IPS-15b (cell line): ENCODE results near the gene DUSP9.

Experiments used
- H3K27me3 ChIP-seq: one replicate; pipeline ENCODE4 v1.6.1; 2013; ENCODE audit warnings: low read length; ENCODE audit not compliant: control insufficient read depth, insufficient read depth
- H3K36me3 ChIP-seq: one replicate; pipeline ENCODE4 v1.6.1; 2013; ENCODE audit warnings: low read length; ENCODE audit not compliant: control insufficient read depth, insufficient read depth
- H3K4me1 ChIP-seq: one replicate; pipeline ENCODE4 v1.6.1; 2013; ENCODE audit warnings: mild to moderate bottlenecking, low read length; ENCODE audit not compliant: control insufficient read depth, insufficient read depth
- H3K4me3 ChIP-seq: one replicate; pipeline ENCODE4 v1.5.1; 2013; ENCODE audit warnings: low read depth, low read length
- H3K9ac ChIP-seq: one replicate; pipeline ENCODE4 v1.6.1; 2013; ENCODE audit warnings: low read depth, mild to moderate bottlenecking, low read length
- H3K9me3 ChIP-seq: one replicate; pipeline ENCODE4 v1.6.1; 2013; ENCODE audit warnings: mild to moderate bottlenecking, low read length; ENCODE audit not compliant: control insufficient read depth, insufficient read depth

DUSP9 gene

GRCh38 chrX:153665726-153666306 is 18.8 kb downstream of the DUSP9 start:
- Histone ChIP-seq H3K36me3 (no peaks in the 10 kb centered on the region), H3K4me1 (no peaks in the 10 kb centered on the region), H3K4me3 (no peak overlapping the region), H3K27me3 (peaks cover 6% of the 10 kb centered on the region), H3K9me3 (no peaks in the 10 kb centered on the region), H3K9ac (no peak overlapping the region)

- Histone ChIP-seq H3K4me1 (no peaks in the 10 kb centered on the region), H3K9ac (peak overlapping the region; percentile 54), H3K27me3 (peaks cover 2% of the 10 kb centered on the region), H3K9me3 (no peaks in the 10 kb centered on the region), H3K36me3 (no peaks in the 10 kb centered on the region), H3K4me3 (peak overlapping the region; percentile 49)
Observed at GRCh38 chrX:153667281-153667955, 20.4 kb downstream of the DUSP9 start.

DNA sequence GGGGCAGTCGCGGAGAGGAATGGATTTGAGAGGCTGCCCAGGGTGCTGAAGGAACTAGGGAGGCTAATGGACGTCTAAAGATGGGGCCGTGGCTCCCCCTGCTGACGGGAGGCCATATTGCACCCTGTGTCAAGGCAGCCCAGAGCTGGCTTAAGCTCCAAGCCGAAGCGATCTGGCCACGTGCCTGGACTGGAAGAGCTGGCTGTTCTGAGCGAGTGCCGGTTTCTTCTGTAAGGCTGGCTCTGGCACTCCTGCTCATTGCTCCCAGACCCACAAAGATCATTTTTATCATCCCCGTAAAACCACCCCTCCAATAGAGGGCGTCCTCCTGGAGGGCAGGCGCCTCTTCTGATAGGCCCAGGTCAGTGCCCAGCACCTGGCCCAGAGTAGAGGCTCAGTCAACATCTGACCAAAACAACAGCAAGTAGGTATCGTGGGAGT is 21.0 kb downstream of the DUSP9 start:
- peaks cover 2% of the 10 kb centered on the region for H3K27me3 ChIP-seq

DNA sequence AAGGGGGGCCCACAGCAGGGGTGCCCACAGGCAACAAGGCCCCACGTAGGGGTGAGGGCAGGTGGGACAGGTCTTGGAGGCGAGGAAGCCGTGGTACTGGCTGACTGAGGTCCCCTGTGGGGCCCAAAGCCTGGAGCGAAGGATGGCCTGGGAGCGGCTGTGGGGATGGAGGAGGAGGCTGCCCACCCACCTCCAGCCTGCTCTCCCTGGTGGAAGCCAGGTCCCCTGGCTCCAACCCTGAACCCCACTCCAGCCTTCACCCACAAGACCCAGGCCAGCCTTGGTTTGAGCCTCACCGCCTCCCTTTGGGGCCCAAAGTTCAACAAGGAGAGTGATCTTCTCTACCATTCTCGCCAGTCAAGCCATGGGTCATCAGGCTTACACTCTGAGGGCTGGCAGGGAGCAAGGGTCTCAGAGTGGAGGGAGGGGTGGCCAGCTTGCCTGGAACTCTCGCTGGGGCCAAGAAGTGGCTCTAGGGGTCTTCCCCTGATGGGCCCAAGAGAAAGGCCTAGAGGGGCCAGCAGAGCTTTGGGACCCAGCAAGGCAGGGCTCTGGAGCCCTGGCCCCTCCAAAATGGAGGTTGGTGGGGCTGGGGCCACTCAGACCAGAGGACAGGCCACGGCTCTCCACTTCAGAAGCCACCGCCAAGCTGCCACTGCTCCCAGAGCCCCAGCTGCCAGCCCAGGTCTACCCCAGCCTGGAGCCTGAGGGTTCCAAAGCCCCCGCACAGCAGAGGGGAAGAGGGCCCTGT is 21.6 kb downstream of the DUSP9 start:
- Histone ChIP-seq H3K9me3 (no peaks in the 10 kb centered on the region), H3K4me1 (no peaks in the 10 kb centered on the region), H3K27me3 (peaks cover 2% of the 10 kb centered on the region), H3K36me3 (no peaks in the 10 kb centered on the region), H3K9ac (no peak overlapping the region), H3K4me3 (no peak overlapping the region)

More for the DNA sequence above, 21.0 kb downstream of the DUSP9 start:
- Histone ChIP-seq H3K9ac (peak overlapping the region; percentile 54), H3K4me1 (no peaks in the 10 kb centered on the region), H3K36me3 (no peaks in the 10 kb centered on the region), H3K9me3 (no peaks in the 10 kb centered on the region), H3K4me3 (peak overlapping the region; percentile 49)

- no peak overlapping the region for H3K4me3 ChIP-seq
- no peak overlapping the region for H3K9ac ChIP-seq
- peaks cover 2% of the 10 kb centered on the region for H3K27me3 ChIP-seq
- no peaks in the 10 kb centered on the region for H3K4me1 ChIP-seq
- H3K9me3 ChIP-seq, result no peaks in the 10 kb centered on the region
- H3K36me3 ChIP-seq, result no peaks in the 10 kb centered on the region
Observed at GRCh38 chrX:153669174-153669890, 22.3 kb downstream of the DUSP9 start.

DNA sequence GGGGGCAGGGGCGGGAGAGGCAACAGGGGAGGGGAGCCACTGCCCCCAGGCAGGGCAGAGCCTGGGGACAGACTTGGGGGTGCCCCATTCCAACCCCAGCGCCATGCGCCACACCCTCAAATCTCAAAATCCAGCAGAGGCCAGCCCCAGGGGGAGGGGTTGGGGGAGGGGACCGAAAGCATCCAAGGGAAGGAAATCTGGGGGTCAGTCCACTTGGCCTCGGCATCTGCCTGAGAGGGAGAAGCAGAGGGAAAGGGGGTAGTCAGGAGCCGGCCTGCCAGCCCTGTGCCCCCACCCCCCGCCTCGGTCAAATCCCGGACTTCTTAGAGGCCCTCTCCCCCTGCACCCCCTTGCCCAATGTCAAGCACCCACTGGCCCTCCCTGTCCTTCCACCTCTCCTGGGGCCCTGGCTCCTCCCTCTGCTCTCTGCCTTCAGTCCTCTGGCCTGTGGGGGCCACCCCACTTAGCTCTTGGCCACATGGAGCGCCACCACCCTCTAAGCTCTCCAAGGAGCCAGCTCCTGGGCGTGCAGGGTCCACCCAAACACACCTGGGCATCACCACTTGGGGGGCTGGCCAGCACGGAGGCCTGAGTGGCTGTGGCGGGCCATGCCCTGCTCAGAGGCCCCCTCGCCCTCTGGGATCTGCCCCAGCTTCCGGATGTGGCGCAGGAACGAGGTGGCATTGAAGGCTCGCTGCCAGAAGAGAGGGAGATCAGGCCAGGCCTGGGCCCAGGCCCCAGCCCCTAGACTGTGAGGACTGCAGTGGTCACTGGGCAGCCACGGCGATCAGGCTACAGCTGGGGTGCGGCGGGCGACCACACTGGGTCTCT is 23.1 kb downstream of the DUSP9 start:
- Histone ChIP-seq H3K36me3 (no peaks in the 10 kb centered on the region), H3K4me1 (no peaks in the 10 kb centered on the region), H3K4me3 (no peak overlapping the region), H3K9me3 (no peaks in the 10 kb centered on the region), H3K9ac (no peak overlapping the region), H3K27me3 (peaks cover 2% of the 10 kb centered on the region)

- Histone ChIP-seq H3K9me3 (no peaks in the 10 kb centered on the region), H3K36me3 (no peaks in the 10 kb centered on the region), H3K4me3 (no peak overlapping the region), H3K9ac (no peak overlapping the region), H3K4me1 (no peaks in the 10 kb centered on the region), H3K27me3 (peaks cover 2% of the 10 kb centered on the region)
Observed at GRCh38 chrX:153670748-153671588, 24.0 kb downstream of the DUSP9 start.

GRCh38 chrX:153671589-153672530 is 24.9 kb downstream of the DUSP9 start:
- Histone ChIP-seq H3K9me3 (no peaks in the 10 kb centered on the region), H3K4me3 (no peak overlapping the region), H3K27me3 (peaks cover 2% of the 10 kb centered on the region), H3K4me1 (no peaks in the 10 kb centered on the region), H3K36me3 (no peaks in the 10 kb centered on the region), H3K9ac (no peak overlapping the region)

- H3K4me1 ChIP-seq, result no peaks in the 10 kb centered on the region
- H3K4me3 ChIP-seq, result no peak overlapping the region
- H3K36me3 ChIP-seq, result no peaks in the 10 kb centered on the region
- no peaks in the 10 kb centered on the region for H3K27me3 ChIP-seq
- H3K9me3 ChIP-seq, result no peaks in the 10 kb centered on the region
- H3K9ac ChIP-seq, result no peak overlapping the region
Observed at GRCh38 chrX:153672531-153673427, 25.8 kb downstream of the DUSP9 start.
